ENCODE measurements around the gene SPACDR.
"Not testable (repeated sequence)": the region's sequence is repeated elsewhere in the genome, so short reads cannot be mapped to it uniquely, and the experiment has no call there.

SPACDR gene

DNA sequence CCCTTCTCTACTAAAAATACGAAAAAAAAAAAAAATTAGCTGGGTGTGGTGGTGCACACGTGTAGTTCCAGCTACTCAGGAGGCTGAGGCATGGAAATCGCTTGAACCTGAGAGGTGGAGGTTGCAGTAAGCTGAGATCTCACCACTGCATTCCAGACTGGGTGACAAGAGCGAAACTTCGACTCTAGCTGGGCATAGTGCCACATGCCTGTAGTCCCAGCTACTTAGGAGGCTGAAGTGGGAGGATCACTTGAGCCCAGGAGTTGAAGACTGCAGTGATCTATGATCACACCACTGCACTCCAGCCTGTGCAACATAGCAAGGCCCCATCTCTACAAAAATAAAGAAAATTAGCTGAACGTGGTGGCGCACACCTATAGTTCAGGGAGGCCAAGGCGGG is 1.2 kb upstream of the SPACDR start:
- DNase-seq: no peak

DNA sequence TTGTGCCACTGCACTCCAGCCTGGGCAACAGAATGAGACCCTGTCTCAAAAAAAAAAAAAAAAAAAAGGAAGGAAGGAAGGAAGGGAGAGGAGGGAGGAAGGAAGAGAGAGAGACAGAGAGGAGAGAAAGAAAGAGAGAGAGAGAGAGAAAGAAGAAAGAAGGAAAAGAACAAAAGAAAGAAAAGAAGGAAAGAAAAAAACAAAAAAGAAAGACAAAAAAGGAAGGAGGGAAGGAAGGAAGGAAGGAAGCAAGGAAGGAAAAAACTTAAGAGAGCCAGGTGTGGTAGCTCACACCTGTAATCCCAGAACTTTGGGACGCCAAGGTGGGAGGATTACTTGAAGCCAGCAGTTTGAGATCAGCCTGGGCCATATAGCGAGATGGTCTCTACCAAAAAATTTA is 731 bp upstream of the SPACDR start:
- DNase-seq: no peak

DNA sequence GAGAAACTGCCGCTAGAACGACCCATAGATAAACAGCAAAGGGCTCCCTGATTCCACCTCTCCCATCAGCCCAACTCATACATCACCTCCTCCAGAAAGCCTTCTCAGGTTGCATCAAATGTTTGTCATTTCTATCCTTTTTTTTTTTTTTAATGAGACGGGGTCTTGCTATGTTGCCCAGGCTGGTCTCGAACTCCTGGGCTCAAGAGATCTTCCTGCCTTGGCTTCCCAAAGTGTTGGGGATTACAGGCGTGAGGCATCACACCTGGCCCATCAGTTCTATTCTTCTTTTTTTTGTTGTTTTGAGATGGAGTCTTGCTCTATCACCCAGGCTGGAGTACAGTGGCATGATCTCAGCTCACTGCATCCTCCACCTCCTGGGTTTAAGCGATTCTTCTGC is 7.0 kb downstream of the SPACDR start:
- DNase-seq: no peak

DNA sequence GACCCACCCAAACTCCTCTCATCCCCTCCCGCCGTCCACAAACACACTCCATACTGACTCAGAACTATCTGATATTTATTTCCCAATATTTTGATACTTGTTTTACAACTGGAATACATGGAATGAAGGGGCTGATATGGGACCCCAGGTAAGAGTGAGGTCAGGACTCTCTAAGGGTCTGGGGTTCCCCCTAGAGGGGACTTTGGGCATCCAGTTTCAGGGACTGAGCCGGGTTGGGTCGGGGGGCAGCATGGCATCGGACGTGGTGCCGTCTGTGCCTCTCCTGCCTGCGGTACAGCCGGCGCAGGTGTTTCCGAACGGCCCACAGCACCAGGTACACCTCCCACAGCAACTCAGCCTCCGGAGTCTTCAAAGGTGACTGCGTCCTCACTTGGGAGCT is 7.5 kb downstream of the SPACDR start:
- no peak for DNase-seq

DNA sequence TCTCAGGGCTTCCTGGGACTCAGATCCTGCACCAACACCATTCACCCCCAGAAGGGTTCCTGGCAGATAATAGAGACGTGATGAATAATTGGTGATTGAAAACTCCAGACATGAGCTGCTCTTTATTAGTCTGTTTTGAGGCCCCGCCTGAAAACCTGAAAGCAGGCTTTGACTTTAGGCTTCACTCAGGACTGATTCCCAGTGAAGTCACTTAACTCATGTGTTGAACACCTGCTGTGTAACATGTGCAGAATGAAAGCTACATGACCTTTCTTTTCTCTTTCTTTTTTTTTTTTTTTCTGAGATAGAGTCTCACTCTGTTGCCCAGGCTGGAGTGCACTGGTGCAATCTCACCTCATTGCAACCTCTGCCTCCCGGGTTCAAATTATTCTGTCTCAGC is 8.9 kb downstream of the SPACDR start:
- no peak for DNase-seq

DNA sequence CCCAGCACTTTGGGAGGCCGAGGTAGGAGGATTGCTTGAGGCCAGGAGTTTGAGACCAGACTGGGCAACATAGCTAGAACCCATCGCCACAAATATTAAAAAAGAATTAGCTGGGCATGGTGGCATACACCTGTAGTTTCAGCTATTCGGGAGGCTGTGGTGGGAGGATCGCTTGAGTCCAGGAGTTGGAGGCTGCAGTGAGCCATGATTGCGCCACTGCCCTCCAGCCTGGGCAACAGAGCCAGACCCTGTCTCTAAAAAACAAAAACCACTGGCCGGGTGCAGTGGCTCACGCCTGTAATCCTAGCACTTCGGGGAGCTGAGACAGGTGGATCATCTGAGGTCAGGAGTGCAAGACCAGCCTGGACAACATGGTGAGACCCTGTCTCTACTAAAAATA is 10.2 kb downstream of the SPACDR start:
- not testable (repeated sequence) for DNase-seq

DNA sequence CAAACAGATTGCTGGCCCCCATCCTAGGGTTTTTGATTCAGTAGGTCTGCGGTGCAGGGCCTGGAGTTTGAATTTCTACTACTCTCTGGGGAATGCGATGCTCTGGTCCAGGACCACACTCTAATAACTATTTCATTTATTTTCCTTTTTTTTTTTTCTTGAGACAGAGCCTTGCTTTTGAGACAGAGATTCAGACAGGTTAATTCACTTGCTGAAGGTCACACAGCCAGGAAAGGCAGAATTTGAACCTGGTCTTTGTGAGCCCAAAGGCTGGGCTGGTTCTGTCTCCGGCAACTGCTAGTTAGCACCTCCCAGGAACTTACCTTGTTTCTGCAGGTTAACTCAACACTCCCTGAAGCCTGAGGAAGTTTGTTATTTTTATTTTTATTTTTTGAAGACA is 11.5 kb downstream of the SPACDR start:
- no peak for DNase-seq

DNA sequence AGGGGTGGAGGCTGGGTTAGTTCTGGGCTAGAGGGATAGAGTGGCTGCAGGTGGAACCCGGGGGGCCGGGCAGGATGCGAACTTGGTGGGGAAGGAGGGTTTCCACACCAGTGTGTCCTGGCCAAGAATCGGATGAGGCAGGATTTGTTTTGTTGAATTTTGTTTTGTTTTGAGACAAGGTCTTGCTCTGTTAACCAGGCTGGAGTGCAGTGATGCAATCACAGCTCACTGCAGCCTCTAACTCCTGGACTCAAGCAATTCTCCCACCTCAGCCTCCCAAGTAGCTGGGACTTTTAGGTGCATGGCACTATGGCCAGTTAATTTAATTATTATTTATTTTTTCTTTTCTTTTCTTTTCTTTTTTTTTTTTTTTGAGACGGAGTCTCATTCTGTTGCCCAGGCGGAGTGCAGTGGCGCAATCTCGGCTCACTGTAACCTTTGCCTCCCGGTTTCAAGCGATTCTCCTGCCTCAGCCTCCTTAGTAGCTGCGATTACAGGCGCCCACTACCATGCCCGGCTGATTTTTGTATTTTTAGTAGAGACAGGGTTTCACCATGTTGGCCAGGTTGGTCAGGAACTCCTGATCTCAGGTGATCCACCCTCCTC is 14.8 kb downstream of the SPACDR start:
- DNase-seq: no peak

DNA sequence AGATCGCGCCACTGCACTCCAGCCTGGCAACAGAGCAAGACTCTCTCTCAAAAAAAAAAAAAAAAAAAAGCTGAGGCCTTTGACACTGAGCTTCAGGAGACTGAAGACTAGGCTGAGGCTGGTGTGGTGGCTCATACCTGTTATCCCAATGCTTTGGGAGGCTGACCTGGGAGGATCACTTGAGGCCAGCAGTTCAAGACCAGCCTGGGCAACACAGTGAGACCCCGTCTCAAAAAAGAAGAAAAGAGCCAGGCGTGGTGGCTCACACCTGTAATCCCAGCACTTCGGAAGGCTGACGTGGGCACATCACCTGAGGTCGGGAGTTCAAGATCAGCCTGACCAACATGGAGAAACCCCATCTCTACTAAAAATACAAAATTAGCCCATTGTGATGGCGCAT is 16.7 kb downstream of the SPACDR start:
- DNase-seq: not testable (repeated sequence)

DNA sequence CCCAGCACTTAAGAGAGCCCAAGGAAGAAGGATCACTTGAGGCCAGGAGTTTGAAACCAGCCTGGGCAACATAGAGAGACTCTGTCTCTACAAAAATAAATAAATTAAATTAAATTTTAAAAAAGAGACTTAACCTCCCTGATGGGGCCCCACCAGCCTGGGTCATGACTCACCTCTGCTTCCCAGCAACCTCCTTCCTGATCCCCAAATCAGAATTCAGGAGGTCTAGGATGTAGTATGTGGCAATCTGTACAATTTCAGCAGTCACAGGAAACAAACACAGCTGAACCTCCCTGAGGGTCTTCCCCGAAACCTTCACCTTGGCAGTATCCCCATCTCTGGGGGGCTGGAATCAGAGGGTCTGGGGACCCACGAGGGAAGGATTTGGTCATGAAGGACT is 18.0 kb downstream of the SPACDR start:
- no peak for DNase-seq

DNA sequence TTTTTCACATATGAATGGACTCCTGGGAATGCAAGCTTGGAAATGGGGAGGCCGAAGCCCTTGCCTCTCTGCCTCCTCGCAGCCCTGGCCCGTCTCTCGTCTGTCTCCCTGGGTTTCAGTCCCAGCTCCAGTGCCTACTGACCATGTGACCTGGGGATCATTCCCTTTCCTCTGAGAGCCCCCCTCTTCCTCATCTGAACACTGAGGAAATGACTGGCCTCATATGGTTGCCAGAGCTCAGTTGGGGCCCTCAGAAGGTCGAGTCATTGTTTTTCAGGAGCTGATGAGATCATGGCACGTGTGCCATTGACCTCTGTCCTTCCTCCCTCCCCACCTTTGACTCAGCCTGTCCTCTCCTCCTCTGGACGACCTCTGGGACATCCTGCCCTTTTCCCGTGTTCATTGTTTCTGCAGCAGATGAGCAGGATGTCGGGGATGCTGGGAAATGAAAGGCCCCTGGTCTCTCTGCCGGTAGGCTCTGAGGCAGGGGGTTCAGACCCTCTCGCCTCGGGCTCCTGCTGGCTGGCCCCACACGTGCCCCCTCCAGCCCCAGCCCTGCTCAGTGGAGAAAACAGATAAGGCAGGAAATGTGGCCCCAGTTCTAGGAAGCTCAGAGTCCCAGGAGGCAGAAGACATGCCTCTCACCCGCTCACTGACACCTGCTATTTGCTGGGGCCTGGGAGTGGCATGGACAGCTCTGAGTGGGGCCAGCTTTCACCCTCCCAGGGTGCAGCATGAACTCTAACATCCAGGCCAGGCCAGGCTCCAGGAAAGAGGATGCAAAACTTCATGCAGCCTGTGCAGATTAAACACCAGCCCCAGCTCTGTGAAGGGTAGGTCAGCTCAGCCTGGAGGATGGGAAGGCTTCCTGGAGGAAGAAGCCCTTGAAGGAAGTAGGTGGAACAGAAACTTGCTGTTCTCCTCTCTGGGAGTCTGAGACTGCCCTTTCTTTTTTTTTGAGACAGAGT is 19.5 kb downstream of the SPACDR start:
- no peak for DNase-seq

DNA sequence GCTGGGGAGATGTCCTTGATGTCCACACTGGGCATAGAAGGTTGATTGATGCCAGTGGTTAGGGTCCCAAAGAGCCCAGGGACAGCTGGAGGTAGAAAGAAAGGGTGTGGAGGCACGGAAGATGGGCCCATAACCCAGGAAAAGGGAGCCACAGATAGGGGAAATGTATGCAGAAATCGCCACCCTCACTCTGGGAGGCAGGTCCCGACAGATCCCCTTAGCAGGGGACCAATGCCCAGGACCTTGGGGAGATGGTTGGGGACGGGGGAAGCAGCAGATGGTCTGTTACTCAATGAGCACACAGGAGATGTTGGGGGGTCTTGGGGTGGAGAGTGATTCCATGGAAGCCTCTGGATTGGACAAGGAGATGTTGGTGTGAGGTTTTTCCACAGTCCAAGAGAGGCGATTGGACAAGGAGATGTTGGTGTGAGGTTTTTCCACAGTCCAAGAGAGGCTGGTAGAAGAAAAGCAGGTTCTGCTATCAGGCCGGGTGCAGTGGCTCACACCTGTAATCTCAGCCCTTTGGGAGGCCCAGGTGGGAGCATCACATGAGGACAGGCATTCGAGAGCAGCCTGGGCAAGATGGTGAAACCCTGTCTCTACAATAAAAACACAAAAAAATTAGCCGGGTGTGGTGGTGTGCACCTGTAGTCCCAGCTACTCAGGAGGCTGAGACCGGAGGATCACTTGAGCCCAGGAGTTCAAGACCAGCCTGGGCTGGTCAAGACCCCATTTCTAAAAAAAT is 20.8 kb downstream of the SPACDR start:
- no peak for DNase-seq

DNA sequence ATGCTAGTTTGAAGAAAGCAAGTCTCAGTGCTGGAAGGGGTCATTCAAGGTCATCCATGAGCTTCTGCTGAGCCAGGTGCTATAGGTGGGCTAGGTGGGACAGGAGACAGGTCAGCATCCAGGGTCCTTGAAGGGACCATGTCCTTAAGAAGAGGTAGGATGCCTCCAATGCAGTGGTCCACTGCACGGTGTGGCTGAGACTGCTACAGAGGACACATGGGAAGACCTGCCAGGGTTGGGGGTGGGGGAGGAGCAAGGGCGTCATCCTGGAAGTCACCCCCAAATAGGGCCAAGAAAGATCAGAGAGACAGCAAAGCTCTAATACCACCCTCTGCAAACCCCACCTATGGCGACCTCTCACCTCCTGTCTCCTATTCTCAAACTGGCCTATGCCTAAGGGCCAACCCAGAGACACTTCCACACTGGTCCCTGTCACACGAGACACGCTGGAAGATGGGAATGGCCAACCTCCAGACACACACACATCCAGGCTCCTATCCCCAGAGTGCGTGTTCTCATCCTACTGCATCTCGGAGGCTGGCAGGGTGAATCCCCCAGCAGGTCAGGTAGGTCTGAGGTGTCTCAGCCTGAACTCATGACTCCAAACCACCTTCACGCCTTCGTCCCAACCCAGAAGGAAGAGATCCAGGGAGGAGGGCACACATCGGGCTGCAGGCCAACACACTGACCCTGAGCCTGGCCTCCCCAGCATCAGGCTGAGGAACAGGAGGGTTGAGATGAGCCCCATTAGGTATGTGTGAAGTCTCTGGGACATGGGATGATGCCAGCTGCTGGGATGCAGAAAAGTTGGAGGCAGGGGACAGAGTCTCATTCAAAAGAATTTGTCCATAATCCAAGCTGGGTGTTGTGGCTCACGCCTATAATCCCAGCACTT is 22.2 kb downstream of the SPACDR start:
- no peak for DNase-seq

DNA sequence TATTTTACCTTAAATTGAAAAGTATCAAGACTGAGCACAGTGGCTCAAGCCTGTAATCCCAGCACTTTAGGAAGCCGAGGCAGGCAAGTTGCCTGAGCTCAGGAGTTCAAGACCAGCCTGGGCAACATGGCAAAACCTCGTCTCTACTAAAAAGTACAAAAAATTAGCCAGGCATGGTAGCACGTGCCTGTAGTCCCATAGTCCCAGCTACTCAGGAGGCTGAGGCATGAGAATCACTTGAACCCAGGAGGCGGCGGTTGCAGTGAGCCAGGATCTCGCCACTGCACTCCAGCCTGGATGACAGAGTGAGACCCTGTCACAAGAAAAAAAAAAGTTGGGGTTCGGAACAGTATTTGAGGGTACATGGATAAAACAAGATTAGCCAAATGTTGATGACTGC is 24.8 kb downstream of the SPACDR start:
- DNase-seq: not testable (repeated sequence)

DNA sequence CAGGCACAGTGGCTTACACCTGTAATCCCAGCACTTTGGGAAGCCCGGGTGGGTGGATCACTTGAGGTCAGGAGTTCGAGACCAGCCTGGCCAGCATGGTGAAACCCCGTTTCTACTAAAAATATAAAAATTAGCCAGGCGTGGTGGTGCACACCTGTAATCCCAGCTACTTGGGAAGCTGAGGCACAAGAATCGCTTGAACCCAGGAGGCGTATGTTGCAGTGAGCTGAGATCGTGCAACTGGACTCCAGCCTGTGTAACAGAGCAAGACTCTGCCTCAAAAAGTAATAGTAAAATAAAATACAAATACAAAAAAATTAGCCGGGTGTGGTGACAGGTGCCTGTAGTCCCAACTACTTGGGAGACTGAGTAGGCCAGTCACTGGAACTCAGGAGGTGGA is 25.3 kb downstream of the SPACDR start:
- not testable (repeated sequence) for DNase-seq

DNA sequence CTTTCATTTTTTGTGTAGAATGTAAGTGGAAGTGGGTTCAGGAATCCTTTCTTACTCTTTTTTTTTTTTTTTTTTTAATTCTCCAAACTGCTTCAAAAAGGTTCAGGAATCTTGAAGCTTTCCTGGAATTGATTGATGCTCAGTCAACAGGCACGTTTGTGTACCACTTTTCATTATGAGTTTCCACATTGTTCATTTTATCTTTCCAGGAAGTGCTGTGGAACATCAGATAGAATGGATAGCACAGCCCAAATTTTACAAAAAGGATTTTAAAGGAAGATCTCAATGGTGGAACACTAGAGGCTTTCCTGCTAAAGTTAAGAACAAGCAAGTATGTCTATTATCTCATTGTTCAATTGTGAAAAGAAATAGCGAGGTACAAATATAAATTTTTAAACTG is 25.9 kb downstream of the SPACDR start:
- no peak for DNase-seq

DNA sequence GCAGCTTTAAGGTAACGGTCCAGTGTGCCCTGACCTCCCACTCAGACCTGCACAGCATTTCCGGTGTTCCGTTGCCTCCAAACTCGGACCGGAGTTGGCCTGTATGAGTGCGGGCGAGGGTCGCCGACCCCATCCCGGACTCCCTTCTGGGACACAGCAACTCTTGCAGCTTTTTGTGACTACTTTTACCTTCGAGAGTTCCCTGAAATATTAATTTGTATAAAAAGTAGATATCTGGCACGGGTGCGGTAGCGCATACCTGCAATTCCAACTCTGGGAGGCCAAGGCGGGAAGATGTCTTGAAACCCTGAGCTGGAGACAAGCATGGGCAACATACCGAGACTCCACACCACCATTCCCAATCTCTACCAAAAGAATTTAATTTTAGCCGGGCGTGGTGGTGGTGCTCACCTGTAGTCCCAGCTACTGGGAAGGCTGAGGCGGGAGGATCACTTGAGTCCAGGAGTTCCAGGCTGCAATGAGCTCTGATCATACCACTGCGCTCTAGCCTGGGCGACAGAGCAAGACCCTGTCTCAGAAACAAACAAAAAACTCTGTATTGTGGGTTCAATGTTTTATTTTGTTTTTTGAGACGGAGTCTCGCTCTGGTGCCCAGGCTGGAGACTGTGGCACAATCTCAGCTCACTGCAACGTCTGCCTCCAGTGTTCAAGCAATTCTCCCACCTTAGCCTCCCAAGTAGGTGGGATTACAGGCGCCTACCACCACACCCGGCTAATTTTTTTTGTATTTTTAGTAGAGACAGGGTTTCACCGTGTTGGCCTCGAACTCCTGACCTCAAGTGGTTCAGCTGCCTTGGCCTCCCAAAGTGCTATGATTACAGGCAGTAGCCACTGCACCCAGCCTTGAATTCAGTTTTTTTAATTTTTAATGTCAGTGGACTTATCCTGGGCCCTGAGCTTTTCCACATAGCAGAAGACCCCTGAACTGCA is 26.6 kb downstream of the SPACDR start:
- no peak for DNase-seq

DNA sequence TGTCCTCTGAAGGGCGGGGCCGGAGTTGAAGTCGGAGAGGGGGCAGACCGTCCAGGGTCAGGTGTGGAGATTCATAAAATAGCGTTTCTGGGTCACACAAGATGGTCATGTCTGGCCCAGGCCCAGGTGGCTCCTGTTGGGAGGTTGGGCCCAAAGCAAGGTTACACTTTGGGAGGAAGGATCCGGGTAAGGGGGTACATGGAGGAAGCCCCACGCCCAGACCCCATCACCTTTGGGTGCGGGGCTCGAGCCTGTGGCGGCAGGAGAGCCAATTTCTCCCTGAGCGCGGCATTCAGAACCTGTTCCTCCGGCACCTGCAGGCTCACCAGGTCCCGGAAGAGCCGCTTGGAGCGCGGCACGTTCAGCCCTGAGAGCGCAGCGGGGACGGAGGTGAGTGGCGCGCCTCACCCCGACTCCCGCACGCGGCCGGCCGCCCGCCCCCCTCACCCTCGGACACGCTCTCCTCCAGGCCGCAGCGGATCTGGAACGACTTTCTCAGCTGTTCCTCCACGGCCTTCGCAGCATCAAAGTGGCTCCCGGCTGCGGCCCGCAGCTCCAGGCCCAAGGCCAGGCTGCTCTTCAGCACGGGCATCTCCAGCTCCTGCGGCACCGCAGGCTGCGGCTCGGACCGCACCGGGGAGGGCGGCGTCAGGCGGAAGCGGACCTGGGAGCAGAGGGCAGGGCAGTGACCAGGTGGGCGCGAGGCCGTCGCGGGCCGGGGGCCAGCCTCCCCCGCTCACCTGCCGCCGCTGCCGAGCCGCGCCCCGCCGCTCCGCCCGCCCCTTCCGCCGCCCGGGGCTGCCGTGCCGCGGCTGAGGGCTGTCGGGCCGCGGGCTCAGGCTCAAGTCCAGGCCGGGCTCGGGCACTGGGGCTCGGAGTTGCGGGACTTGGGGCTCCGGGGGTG is 28.4 kb downstream of the SPACDR start:
- DNase-seq: no peak

DNA sequence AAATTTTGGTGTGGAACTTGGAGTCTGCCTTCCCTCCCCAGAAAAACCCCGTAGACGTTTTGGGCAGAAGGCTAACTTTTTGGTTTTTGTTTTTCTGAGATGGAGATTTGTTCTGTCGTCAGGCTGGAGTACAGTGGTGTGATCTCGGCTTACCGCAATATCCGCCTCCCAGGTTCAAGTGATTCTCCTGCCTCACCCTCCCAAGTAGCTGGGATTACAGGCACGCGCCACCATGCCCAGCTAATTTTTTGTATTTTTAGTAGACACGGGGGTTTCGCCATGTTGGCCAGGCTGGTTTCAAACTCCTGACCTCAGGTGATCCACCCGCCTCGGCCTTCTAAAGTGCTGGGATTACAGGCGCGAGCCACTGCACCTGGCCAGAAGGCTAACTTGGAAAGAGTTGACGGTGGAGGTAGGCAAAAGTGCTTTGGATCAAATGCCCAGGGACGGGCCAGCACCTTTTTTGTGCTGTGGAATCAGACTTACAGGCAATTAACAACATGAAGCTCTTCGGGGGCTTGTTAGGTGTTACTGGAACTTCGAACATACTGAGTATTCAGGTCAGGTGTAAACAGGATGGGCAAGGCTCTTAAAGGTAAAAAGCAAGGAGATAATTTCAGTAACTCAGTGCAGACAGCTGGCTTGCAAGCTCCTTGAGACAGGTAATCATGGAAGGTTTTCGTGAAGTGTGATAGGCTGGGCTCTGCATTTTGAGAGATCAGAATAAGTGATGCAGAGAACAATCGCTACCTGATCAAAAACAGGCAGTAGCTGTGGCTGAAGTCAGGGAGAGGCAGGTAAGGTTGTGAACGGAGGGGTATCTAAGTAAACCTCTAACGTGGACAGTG is 29.5 kb downstream of the SPACDR start:
- DNase-seq: no peak
